SU-DHL-6 (cell line): Measurements from ENCODE around the gene ADGRG7.

Experiments used
- EZH2phosphoT487 ChIP-seq: fragments of 200-600 bp; sonication (generic), shearing (Covaris generic); conservative IDR thresholded peaks from 2 replicates; pipeline ENCODE4 v1.6.1; 2018; ENCODE audit warnings: mild to moderate bottlenecking, antibody characterized with exemption, low read length, moderate library complexity, mixed read lengths
- TF ChIP-seq, protein P1 (sequence below): fragments of 200-600 bp; sonication (generic); IDR thresholded peaks from one replicate; pipeline ENCODE4 v1.5.1; 2017; ENCODE audit warnings: antibody characterized with exemption, mild to moderate bottlenecking, low read length, moderate library complexity; ENCODE audit not compliant: insufficient read depth, poor library complexity, severe bottlenecking

DNA sequence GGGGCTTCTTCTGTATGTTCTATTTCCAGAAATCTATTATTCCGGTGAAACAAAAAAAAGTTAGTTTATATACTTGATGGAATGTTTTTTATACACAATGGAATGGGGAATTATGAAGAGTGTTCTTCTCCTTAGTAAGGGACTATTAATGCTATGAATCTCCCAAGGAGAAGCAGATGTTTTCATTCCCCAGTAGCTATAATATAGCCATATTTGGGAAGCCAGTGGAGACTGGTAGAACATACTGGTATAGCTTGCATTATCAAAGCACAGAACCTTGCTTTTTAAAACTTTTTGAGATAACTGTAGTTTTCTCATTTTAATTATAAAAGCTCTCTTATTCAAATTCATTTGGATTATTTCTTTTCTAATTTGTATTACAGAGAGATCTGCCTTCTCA, 38.3 kb downstream of the ADGRG7 start:
- TF ChIP-seq, protein P1, sequence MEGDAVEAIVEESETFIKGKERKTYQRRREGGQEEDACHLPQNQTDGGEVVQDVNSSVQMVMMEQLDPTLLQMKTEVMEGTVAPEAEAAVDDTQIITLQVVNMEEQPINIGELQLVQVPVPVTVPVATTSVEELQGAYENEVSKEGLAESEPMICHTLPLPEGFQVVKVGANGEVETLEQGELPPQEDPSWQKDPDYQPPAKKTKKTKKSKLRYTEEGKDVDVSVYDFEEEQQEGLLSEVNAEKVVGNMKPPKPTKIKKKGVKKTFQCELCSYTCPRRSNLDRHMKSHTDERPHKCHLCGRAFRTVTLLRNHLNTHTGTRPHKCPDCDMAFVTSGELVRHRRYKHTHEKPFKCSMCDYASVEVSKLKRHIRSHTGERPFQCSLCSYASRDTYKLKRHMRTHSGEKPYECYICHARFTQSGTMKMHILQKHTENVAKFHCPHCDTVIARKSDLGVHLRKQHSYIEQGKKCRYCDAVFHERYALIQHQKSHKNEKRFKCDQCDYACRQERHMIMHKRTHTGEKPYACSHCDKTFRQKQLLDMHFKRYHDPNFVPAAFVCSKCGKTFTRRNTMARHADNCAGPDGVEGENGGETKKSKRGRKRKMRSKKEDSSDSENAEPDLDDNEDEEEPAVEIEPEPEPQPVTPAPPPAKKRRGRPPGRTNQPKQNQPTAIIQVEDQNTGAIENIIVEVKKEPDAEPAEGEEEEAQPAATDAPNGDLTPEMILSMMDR, result no peak
- no peak for TF ChIP-seq EZH2phosphoT487
